HG03039 (cell line): ENCODE data around the gene PDXK.
A peak's percentile ranks its signal among the peaks of the same experiment; 100 is the strongest.
"Not testable (repeated sequence)": the region's sequence is repeated elsewhere in the genome, so short reads cannot be mapped to it uniquely, and the experiment has no call there.

Experiments
- ATAC-seq: cut with Tn5 transposase; IDR thresholded peaks from one replicate; pipeline ENCODE4 v1.9.1; 2021; ENCODE audit warnings: mild to moderate bottlenecking, moderate library complexity; ENCODE audit not compliant: unreplicated experiment

Gene PDXK

DNA sequence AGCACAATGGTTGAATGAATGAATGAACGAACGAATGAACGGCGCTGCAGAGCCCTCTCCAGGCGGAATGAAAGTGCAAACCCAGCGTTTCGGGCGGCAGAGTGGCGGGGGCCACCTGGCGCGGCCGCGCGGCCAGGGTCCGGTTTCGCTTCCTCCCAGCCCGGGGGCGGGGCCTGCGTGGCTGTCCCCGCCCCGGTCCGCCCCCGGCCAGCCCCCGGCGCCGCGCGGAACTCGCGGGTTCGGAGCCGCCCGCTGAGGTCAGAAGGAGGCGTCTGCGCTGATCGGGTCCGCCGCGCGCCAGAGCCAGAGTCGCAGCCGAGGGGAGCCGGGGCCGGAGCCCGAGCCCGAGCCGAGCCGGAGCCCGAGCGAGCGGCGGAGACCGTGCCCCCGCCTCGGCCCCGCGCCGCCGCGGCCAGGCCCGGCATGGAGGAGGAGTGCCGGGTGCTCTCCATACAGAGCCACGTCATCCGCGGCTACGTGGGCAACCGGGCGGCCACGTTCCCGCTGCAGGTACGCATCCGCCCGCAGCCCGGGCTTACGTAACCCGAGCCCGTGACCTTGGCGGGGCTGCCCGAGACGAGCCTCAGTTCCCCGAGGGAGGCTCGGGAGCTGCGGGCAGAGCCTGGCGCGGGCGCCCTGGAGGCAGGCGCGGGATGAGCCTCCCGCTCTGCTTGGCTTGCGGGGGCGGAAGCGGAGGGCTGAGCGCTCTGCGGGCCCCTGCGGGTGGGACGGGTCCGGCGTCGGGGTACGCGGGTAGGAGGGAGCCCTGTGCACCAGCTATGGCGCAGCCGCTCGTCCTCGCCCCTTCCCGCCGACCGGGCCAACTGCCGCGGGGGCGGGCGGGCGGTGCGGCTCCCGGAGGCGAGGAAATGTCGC is at the start of gene PDXK:
TSS of gene PDXK (plus strand) at position 258 of the 876 bp plus-strand sequence. CDS start at position 424, 166 bp downstream.
- ATAC-seq = peak; percentile 52

DNA sequence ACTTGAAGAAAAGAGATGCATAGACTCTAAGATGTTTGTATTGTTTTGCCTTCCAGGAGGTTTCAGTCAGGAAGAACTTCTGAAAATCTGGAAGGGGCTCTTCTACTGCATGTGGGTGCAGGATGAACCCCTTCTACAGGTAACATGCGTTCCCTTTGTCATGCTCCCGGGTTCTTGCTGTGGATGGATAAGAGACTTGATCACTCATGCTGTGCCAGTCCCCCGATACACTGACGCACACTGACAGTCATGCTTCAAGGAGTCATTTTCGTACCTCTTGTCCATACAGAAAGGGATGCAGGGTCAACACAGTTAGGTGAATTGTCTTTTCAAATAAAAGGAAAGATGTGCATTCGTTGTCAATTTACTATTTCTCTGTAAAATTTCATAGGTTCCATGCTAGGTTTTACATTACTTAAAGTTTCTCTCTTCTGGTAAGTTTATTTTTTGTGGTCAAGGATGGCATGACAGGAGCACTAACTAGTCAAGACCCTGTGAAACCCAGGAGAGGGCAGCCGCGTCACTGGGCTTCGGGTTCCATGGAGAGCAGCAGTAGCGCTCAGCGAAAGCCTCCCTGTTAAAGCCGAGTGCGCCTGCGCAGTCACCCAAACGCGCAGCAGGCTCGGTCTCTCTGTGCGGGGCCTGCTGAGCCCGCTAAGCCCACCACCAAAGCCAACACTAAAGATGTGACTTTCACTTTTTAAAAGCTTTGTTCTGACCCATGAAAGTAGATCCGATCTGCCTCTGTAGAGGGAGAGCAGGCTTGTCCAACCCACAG is 48.9 kb upstream of the PDXK start:
- no peak for ATAC-seq

DNA sequence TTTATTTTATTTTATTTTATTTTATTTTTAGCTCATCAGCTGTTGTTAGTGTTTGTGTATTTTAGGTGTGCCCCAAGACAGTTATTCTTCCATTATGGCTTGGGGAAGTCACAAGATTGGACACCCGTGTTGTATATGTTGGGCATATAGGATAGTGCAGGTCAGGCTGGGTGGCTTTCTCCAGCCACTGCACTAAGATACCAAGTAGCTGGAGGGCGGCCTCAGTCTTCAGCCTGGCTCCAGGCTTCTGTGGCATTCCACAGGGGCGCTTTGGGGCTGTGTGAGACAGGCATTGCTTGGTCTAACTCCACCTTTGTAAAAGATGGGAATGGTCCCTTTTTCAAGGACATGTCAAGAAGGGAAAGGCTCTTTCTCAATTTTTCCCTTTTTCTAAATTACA is 43.1 kb upstream of the PDXK start:
- no peak for ATAC-seq

GRCh38 chr21:43676391-43676790 is 42.5 kb upstream of the PDXK start:
- no peak for ATAC-seq

DNA sequence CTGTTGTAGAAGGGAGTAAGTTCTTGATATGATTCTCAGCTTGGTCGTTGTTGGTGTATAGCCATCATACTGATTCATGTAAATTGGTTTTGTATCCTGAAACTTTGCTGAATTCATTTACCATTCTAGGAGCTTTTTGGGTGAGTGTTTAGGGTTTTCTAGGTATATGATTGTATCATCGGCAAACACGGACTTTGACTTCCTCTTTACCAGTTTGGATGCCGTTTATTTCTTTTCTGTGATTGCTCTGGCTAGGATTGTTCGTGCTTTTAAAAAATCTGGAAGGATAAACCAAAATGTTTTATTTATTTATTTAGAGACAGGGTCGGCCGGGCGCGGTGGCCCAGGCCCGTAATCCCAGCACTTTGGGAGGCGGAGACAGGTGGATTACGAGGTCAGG is 39.0 kb upstream of the PDXK start:
- no peak for ATAC-seq

GRCh38 chr21:43680421-43680820 is 38.5 kb upstream of the PDXK start:
- not testable (repeated sequence) for ATAC-seq

DNA sequence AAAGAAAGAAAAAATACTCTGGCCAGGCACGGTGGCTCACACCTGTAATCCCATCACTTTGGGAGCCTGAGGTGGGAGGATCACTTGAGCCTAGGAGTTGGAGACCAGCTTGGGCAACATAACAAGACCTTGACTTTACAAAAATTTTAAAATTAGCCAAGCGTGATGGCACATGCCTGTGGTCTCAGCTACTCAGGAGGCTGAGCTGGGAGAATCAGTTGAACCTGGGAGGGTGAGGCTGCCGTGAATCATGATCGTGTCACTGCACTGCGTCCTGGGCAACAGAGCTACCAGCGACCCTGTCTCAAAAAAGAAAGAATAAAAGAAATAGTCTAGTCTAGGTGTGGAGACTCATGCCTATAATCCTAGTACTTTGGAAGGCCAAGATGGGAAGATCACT is 37.3 kb upstream of the PDXK start:
- no peak for ATAC-seq

GRCh38 chr21:43684424-43684823 is 34.5 kb upstream of the PDXK start:
- no peak for ATAC-seq

GRCh38 chr21:43686811-43687565 is 31.9 kb upstream of the PDXK start:
- no peak for ATAC-seq

DNA sequence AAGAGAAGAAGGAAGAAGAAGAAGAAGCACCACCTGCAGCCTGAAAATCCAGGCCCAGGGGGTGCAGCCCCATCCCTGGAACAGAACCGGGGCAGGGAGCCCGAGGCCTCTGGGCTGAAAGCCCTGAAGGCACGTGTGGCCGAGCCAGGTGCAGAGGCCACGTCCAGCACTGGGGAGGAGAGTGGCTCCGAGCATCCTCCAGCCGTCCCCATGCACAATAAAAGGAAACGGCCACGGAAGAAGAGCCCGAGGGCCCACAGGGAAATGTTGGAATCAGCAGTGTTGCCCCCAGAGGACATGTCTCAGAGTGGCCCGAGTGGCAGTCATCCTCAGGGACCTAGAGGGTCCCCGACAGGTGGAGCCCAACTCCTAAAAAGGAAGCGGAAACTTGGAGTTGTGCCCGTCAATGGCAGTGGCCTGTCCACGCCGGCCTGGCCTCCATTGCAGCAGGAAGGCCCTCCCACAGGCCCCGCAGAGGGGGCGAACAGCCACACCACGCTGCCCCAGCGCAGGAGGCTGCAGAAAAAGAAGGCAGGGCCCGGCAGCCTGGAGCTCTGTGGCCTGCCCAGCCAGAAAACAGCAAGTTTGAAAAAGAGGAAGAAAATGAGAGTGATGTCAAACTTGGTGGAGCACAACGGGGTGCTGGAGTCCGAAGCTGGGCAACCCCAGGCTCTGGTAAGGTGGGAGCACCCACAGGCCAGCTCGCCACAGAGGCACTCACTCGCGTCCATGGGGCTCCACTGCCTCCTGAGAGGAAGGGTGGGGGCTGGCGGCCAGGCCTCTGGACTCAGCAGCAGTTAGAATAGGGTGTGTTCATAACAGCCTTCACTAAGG is 31.1 kb upstream of the PDXK start:
- no peak for ATAC-seq

GRCh38 chr21:43688906-43689305 is 30.0 kb upstream of the PDXK start:
- no peak for ATAC-seq

- no peak for ATAC-seq
These were observed 29.2 kb upstream of the PDXK start for GRCh38 chr21:43689556-43690337.

GRCh38 chr21:43690346-43690745 is 28.6 kb upstream of the PDXK start:
- no peak for ATAC-seq

- ATAC-seq = no peak
These were observed 27.7 kb upstream of the PDXK start for GRCh38 chr21:43691086-43691795.

DNA sequence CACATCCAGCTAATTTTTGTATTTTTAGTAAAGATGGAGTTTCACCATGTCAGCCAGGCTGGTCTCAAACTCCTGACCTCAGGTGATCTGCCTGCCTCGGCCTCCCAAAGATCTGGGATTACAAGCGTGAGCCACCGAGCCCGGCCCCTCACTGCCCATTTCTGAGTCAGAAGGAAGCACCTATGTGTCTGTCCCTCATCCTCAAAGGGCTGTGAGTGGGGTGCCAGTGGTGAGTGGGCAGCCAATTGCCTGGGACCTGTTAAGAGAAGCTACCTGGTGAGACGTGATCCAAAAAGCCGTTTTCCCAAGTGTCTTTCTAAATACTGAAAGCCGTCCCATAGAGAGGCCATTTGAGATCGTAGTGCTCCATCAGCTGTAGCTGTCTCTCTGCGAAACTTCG is 27.1 kb upstream of the PDXK start:
- ATAC-seq = no peak

DNA sequence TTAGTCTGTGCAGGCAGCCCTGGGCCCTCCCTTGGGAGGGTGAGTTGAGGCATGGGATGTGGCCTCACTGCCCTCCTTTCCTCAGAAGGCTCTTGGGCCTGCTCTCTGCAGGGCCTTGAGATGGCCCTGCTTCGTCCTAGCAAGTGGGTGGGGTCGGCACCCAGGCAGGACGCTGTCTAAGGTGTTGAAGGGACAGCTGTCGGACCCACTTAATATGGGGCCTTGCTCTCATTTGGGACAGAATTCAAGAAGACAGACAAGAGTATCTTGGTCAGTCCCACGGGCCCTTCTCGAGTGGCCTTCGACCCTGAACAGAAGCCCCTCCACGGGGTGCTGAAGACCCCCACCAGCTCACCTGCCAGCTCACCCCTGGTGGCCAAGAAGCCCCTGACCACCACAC is 26.0 kb upstream of the PDXK start:
- no peak for ATAC-seq

- ATAC-seq = no peak
These were observed 24.9 kb upstream of the PDXK start for GRCh38 chr21:43693981-43694380.

DNA sequence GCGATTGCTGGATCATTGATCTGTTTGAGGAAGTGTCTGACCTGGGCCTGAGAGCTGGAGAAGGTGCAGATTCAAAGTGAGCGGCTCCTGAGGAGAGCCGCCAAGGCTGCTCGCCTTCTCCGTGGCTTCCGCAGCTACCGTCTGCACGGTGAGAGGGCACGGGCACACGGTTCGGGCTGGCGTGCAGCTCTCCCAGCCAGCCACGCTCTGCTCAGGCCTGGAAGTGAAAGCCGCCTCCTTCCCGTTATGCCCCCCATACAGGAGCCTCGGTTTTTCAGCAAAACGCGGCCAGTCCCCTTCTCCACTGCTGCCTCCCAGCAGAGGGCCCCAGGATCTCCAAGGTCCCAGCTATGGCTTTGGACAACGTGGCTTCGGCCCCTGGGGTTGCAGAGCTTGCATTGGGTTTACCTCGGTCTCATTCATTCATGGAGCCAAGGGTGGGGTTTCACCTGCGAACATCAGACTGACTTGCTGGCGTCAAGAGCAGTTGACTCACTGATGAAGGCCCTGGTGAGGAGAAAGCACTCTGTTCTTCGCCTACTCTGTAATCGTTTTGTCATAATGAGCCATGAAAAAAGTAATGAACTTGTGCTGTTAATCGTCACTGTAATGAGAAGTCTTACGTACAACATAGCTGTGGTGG is 24.4 kb upstream of the PDXK start:
- no peak for ATAC-seq

DNA sequence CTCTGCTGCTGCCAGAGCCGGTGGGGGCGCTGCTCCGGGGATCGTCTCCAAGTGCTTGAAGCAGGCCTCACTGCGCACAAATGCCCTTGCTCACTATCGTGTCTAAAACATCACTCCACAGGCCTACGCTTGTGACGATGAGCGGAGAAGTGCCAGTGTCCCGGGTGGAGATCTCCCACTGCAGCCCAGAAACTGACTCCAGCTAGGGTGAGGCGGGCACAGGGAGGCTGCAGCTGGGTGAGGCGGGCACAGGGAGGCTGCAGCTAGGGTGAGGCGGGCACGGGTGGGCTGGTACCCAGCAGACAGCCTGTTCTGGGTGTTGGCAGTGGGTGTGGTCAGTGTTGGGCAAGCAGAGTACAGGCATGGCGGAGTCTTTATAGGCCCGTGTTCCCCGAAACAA is 22.7 kb upstream of the PDXK start:
- no peak for ATAC-seq
